HepG2 (cell line): ENCODE data around the gene CD81.

ENCODE experiments used
- ELF1 ChIP-seq: sonication (generic); formaldehyde crosslinking; IDR thresholded peaks from 2 replicates; pipeline ENCODE4 v1.4.0; 2020; ENCODE audit warnings: missing genetic modification reagents
- FOXP1 ChIP-seq, 2 experiments: fragments of 450-650 bp in 1 of 2; IDR thresholded peaks; 2 replicates each; pipeline ENCODE4 v1.6.1; 2017 to 2018; ENCODE audit warnings: antibody characterized with exemption in 1 of 2
- MNT ChIP-seq: fragments of 450-650 bp; IDR thresholded peaks from 2 replicates; pipeline ENCODE4 v1.6.1; 2016
- TF ChIP-seq, protein P1 (sequence below): sonication (generic); formaldehyde crosslinking; IDR thresholded peaks from 2 replicates; pipeline ENCODE4 v1.4.0; 2020; ENCODE audit warnings: missing genetic modification reagents
- TF ChIP-seq, protein P2 (sequence below): sonication (generic); formaldehyde crosslinking; IDR thresholded peaks from 2 replicates; pipeline ENCODE4 v1.4.0; 2020; ENCODE audit warnings: missing genetic modification reagents

DNA sequence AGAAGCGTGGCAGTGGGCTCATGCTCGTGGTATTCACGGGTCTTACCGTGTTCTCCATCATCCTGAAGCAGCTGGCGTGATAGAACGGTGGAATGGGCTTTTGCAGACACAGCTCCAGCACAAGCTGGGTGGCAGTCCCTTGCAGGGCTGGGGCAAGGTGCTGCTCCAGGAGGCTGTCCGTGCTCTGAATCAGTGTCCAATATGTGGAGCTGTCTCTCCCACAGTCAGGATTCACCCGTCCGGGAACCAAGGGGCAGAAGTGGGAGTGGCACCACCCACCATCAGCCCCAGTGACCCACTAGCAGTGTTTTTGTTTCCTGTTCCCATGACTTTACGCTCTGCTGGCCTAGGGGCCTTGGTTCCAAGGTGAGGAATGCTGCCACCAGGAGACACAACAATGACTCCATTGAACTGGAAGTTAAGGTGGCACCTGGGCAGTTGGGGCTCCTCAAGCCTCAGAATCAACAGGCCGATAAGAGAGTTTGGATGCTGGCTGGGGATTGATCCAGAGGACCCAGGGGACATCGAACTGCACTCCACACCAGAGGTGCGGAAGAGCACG lies 16.9 kb upstream of the CD81 start:
- TF ChIP-seq FOXP1 (IDR thresholded peaks at IDR 0.05) (no peak), FOXP1 (CRISPR knock-in tag; IDR thresholded peaks at IDR 0.05) (no peak), MNT (no peak), ELF1 (CRISPR knock-in tag) (no peak)
- TF ChIP-seq, protein P1, sequence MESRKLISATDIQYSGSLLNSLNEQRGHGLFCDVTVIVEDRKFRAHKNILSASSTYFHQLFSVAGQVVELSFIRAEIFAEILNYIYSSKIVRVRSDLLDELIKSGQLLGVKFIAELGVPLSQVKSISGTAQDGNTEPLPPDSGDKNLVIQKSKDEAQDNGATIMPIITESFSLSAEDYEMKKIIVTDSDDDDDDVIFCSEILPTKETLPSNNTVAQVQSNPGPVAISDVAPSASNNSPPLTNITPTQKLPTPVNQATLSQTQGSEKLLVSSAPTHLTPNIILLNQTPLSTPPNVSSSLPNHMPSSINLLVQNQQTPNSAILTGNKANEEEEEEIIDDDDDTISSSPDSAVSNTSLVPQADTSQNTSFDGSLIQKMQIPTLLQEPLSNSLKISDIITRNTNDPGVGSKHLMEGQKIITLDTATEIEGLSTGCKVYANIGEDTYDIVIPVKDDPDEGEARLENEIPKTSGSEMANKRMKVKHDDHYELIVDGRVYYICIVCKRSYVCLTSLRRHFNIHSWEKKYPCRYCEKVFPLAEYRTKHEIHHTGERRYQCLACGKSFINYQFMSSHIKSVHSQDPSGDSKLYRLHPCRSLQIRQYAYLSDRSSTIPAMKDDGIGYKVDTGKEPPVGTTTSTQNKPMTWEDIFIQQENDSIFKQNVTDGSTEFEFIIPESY (CRISPR knock-in tag) = no peak
- TF ChIP-seq, protein P2, sequence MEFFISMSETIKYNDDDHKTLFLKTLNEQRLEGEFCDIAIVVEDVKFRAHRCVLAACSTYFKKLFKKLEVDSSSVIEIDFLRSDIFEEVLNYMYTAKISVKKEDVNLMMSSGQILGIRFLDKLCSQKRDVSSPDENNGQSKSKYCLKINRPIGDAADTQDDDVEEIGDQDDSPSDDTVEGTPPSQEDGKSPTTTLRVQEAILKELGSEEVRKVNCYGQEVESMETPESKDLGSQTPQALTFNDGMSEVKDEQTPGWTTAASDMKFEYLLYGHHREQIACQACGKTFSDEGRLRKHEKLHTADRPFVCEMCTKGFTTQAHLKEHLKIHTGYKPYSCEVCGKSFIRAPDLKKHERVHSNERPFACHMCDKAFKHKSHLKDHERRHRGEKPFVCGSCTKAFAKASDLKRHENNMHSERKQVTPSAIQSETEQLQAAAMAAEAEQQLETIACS (CRISPR knock-in tag) = no peak
